NCI-H1092 (cell line): ENCODE results near the gene ANKRD30B.
"Not testable (repeated sequence)": the region's sequence is repeated elsewhere in the genome, so short reads cannot be mapped to it uniquely, and the experiment has no call there.

Source experiments
- DNase-seq: peaks from one replicate; lab custom pipeline; 2025; lab: John Stamatoyannopoulos, UW

Gene ANKRD30B

DNA sequence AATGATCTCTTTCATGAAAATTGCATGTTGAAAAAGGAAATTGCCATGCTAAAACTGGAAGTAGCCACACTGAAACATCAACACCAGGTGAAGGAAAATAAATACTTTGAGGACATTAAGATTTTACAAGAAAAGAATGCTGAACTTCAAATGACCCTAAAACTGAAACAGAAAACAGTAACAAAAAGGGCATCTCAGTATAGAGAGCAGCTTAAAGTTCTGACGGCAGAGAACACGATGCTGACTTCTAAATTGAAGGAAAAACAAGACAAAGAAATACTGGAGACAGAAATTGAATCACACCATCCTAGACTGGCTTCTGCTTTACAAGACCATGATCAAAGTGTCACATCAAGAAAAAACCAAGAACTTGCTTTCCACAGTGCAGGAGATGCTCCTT, 103.6 kb downstream of the ANKRD30B start:
- DNase-seq, result not testable (repeated sequence)

- not testable (repeated sequence) for DNase-seq
These were observed 107.7 kb downstream of the ANKRD30B start for GRCh38 chr18:14855634-14856033.

DNA sequence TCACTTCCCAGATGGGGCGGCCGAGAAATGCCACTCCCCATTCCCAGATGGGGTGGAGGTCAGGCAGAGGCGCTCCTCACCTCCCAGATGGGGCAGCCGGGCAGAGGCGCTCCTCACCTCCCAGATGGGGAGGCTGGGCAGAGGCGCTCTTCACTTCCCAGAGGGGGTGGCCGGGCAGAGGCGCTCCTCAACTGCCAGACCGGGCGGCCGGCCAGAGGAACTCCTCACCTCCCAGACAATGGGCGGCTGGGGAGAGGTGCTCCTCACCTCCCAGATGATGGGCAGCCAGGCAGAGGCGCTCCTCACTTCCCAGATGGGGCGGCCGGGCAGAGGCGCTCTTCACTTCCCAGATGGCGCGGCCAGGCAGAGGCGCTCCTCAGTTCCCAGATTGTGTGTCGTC, 108.3 kb downstream of the ANKRD30B start:
- not testable (repeated sequence) for DNase-seq

DNA sequence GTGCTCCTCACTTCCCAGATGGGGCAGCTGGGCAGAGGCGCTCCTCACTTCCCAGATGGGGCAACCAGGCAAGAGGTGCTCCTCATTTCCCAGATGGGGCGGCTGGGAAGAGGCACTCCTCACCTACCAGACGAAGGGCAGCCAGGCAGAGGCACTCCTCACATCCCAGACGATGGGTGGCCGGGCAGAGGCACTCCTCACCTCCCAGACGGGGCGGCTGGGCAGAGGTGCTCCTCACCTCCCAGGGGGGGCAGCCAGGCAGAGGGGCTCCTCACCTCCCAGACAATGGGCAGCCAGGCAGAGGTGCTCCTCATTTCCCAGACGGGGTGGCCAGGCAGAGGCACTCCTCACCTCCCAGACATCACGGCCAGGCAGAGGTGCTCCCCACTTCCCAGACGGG, 110.5 kb downstream of the ANKRD30B start:
- DNase-seq, result not testable (repeated sequence)

- DNase-seq, result not testable (repeated sequence)
These were observed 112.0 kb downstream of the ANKRD30B start for GRCh38 chr18:14859995-14860394.

DNA sequence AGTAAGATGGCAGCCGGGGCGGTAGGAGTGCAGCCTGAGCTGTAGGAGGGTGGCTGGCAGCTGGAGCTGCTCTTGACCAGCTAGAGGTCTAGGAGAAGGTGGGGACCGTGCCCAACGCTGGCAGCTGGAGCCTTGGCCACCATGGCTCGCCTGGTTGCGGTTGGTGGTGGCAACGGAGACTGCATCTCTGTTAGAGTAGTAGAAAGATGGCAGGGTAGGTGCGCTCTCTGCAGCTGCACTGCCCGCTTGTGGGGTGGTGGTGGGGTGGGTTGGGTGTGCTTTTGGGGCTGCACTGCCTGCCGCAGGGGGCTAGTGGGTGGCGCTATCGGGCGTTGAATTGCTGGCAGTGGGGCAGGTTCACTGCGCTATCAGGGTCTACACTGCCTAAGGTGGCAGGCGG, 118.5 kb downstream of the ANKRD30B start:
- not testable (repeated sequence) for DNase-seq

DNA sequence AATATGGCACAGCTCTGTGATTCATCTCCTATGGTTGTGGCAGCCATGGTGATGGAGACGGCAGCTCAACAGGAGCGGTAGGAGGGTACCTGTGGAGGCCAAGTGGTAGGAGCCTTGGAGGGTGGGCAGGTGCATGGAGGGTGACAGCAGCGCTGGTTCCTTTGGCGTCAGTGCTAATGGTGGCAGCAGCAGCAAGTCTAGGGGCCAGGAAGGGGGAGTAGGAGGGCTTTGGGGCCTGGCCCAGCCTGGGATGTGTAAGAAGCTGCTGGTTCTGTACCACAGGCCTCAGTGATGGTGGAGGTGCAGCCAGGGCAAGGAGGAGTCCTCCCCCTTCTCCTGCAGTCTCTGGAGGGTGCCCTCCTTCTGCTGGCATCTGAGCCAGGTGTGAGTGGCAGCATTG, 120.0 kb downstream of the ANKRD30B start:
- DNase-seq, result not testable (repeated sequence)

- not testable (repeated sequence) for DNase-seq
These were observed 120.9 kb downstream of the ANKRD30B start for GRCh38 chr18:14868825-14869224.

DNA sequence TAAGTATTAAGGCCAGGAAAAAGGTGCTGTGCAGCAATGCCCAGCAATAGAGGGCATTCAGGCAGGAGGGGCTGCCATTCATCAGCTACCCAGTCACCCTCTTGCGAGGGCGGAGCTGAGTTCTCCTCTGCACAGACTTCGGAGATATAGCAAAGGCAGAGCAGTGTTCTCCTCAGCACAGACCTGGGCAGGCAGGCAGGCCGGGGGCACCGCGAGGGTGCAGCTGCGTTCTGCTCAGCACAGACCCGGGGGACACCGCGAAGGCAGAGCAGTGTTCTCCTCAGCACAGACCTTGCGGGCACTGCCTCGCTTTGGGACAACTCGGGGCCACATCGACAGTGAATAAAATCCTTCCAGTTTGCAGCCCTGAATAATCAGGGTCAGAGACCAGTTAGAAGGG, 130.9 kb downstream of the ANKRD30B start:
- not testable (repeated sequence) for DNase-seq

- DNase-seq, result no peak
These were observed 152.5 kb downstream of the ANKRD30B start for GRCh38 chr18:14900435-14900834.
